Measurements from ENCODE around the gene MTRF1. TPM values are rescaled to one million over a fixed set of nuclear protein-coding genes. Genes with fewer than 3 reads are reported as not detected.

Gene MTRF1
- total RNA-seq, 1 experiment from 2014 or later, result 13.7 TPM

- in situ Hi-C loops (cut with HindIII; ENCODE audit: low pct_unique_long_range_greater_than_20kb, low sequenced_read_pairs), result no loop called here
- H3K9me3 ChIP-seq (ENCODE audit: control insufficient read depth, insufficient read depth, low read depth, low read length), result peaks cover 29% of the 10 kb centered on the region; the same call in 1 of the 2 replicates
These were observed 3.7 kb upstream of the MTRF1 start for GRCh38 chr13:41267106-41267505.

GRCh38 chr13:41259875-41260501 is 3.4 kb downstream of the MTRF1 start:
- intact Hi-C loops (cut with micrococcal nuclease; ENCODE audit: unreplicated experiment) (no loop called here), in situ Hi-C loops (cut with HindIII; ENCODE audit: low pct_unique_long_range_greater_than_20kb, low sequenced_read_pairs) (no loop called here)
- no peak for TF ChIP-seq POLR2AphosphoS5 (IDR thresholded peaks at IDR 0.05; ENCODE audit: low read depth, low read length)
- TF ChIP-seq REST (IDR thresholded peaks at IDR 0.05; ENCODE audit: insufficient read depth in 1 of 2, low read depth in 2 of 2, low read length in 1 of 2), result no peak
- no peak for TF ChIP-seq SIN3A (IDR thresholded peaks at IDR 0.05; ENCODE audit: borderline replicate concordance, insufficient read depth, low read depth, low read length)
- no peak for TF ChIP-seq TCF7L2 (IDR thresholded peaks at IDR 0.05; ENCODE audit: low read depth, low read length)
- no peak for TF ChIP-seq CTCF (IDR thresholded peaks at IDR 0.05)
- ChIA-PET CTCF (no interaction called here), POLR2A (no interaction called here)
- Histone ChIP-seq H3K27ac (ENCODE audit: low read length) (no peak overlapping the region), H3K36me3 (ENCODE audit: control insufficient read depth, insufficient read depth, low read length) (peaks cover 3% of the 10 kb centered on the region; the same call in 1 of the 2 replicates), H3K4me1 (ENCODE audit: control insufficient read depth, insufficient read depth, low read length) (no peaks in the 10 kb centered on the region), H3K27me3 (ENCODE audit: control insufficient read depth, insufficient read depth, low read length) (no peaks in the 10 kb centered on the region), H3K9me3 (ENCODE audit: control insufficient read depth, insufficient read depth, low read depth, low read length) (no peaks in the 10 kb centered on the region), H3K4me3 (ENCODE audit: low read depth in 2 of 2, low read length in 2 of 2) (no peak overlapping the region)
- no peak for ATAC-seq
- BruUV-seq (replicated peaks), result no TSS peak
- no peak for DNase-seq (ENCODE audit: low read depth, low spot score)

More at GRCh38 chr13:41267106-41267505, 3.7 kb upstream of the MTRF1 start:
- CTCF ChIA-PET, result no interaction called here
- POLR2A ChIA-PET, result no interaction called here
- intact Hi-C loops (cut with micrococcal nuclease; ENCODE audit: unreplicated experiment), result no loop called here
- BruUV-seq (replicated peaks), result no TSS peak
- no peaks in the 10 kb centered on the region for H3K27me3 ChIP-seq (ENCODE audit: control insufficient read depth, insufficient read depth, low read length)
- peaks cover 3% of the 10 kb centered on the region; the same call in 1 of the 2 replicates for H3K36me3 ChIP-seq (ENCODE audit: control insufficient read depth, insufficient read depth, low read length)
- ATAC-seq, result no peak
- no peak for DNase-seq (ENCODE audit: low read depth, low spot score)
- TF ChIP-seq CTCF (IDR thresholded peaks at IDR 0.05) (no peak), SIN3A (IDR thresholded peaks at IDR 0.05; ENCODE audit: borderline replicate concordance, insufficient read depth, low read depth, low read length) (no peak)
- no peaks in the 10 kb centered on the region for H3K4me1 ChIP-seq (ENCODE audit: control insufficient read depth, insufficient read depth, low read length)
- no peak overlapping the region for H3K27ac ChIP-seq (ENCODE audit: low read length)
- no peak overlapping the region for H3K4me3 ChIP-seq (ENCODE audit: low read depth in 2 of 2, low read length in 2 of 2)

Data from Panc1 (cell line).